HepG2 (cell line): ENCODE results near the gene DNAI2. TPM values are rescaled to one million over a fixed set of nuclear protein-coding genes. Genes with fewer than 3 reads are reported as not detected.
A peak's percentile ranks its signal among the peaks of the same experiment; 100 is the strongest.
"Not testable (repeated sequence)": the region's sequence is repeated elsewhere in the genome, so short reads cannot be mapped to it uniquely, and the experiment has no call there.

Experiments
- ATAC-seq: fragments of 200-7000 bp; cut with Tn5 transposase; 3 replicates; pipeline ENCODE4 v1.9.1; 2020; ENCODE audit warnings: mild to moderate bottlenecking, moderate library complexity
- BruUV-seq: library from RNA; stranded (reverse); fragments of 400-500 nt; replicated peaks from 2 replicates; lab custom pipeline; 2021; lab: Mats Ljungman, UMichigan
- CTCF ChIA-PET: fragments of 300-600 bp; formaldehyde crosslinking; extraction: SDS; loops from one replicate; lab custom pipeline; 2021; ENCODE audit warnings: low total read pairs, inconsistent platforms, low intra/inter-chr PET ratio; lab: Yijun Ruan, JAX
- POLR2A ChIA-PET: fragments of 350-600 bp; sonication (Branson Sonifier 250); formaldehyde crosslinking; loops from one replicate; lab custom pipeline; 2020; ENCODE audit warnings: antibody characterized with exemption, inconsistent platforms; lab: Yijun Ruan, JAX
- DNase-seq: peaks from one replicate; pipeline ENCODE4 v3.0.0-alpha.2; 2015; ENCODE audit warnings: low spot score
- FAIRE-seq: peaks from 3 replicates; lab custom pipeline; 2011; peaks lifted over from hg19 to GRCh38; lab: Jason Lieb, UNC
- H2AFZ ChIP-seq: one replicate; pipeline ENCODE4 v1.6.1; 2011; ENCODE audit warnings: low read length, inconsistent platforms
- H3K27ac ChIP-seq: fragments of 300-600 bp; 3 replicates; pipeline ENCODE4 v1.8.0; 2011; ENCODE audit warnings: mixed run types, mild to moderate bottlenecking, mixed read lengths, low read length, inconsistent platforms; ENCODE audit not compliant: insufficient read depth; ENCODE audit errors: extremely low read length
- H3K27me3 ChIP-seq, 2 experiments: fragments of 200-600 bp in 1 of 2; 2 replicates in 1 of 2; 3 replicates in 1 of 2; pipeline versions ENCODE4 v1.6.0 to v1.8.0; 2011; ENCODE audit warnings: low read length in 2 of 2, mild to moderate bottlenecking in 2 of 2, moderate library complexity in 2 of 2, inconsistent platforms in 1 of 2; ENCODE audit not compliant: insufficient read depth in 2 of 2, control insufficient read depth in 1 of 2
- H3K36me3 ChIP-seq, 2 experiments: fragments of 200-600 bp in 1 of 2; replicated peaks in 1 of 2; 2 replicates in 1 of 2; 3 replicates in 1 of 2; pipeline versions ENCODE4 v1.5.1 to v1.8.0; 2011; ENCODE audit warnings: low read length in 2 of 2, inconsistent platforms in 1 of 2; ENCODE audit not compliant: insufficient read depth in 2 of 2, control insufficient read depth in 1 of 2
- H3K4me1 ChIP-seq: 2 replicates; pipeline ENCODE4 v1.5.1; 2012; ENCODE audit warnings: low read length, inconsistent platforms; ENCODE audit not compliant: insufficient read depth
- H3K4me2 ChIP-seq: 2 replicates; pipeline ENCODE4 v1.6.0; 2011; ENCODE audit warnings: low read depth, low read length, inconsistent platforms
- H3K4me3 ChIP-seq, 3 experiments: fragments of 200-600 bp in 1 of 3; sonication (generic), shearing (Covaris generic) in 1 of 3; replicated peaks in 1 of 3; 2 replicates each; pipeline ENCODE4 v1.5.1; 2011 to 2016; ENCODE audit warnings: low read length in 3 of 3, inconsistent platforms in 2 of 3, low read depth in 2 of 3, mild to moderate bottlenecking in 2 of 3, control low read depth in 1 of 3, mixed read lengths in 1 of 3; ENCODE audit not compliant: insufficient read depth in 1 of 3
- H3K79me2 ChIP-seq: one replicate; pipeline ENCODE4 v1.6.1; 2011; ENCODE audit warnings: low read length, inconsistent platforms; ENCODE audit not compliant: insufficient read depth
- H3K9ac ChIP-seq: 2 replicates; pipeline ENCODE4 v1.6.0; 2011; ENCODE audit warnings: mild to moderate bottlenecking, low read depth, low read length, inconsistent platforms; ENCODE audit not compliant: insufficient read depth
- H3K9me3 ChIP-seq: 2 replicates; pipeline ENCODE4 v1.5.1; 2012; ENCODE audit warnings: mild to moderate bottlenecking, low read length
- H4K20me1 ChIP-seq: 2 replicates; pipeline ENCODE4 v1.6.0; 2011; ENCODE audit warnings: inconsistent platforms, mild to moderate bottlenecking, low read length, moderate library complexity; ENCODE audit not compliant: insufficient read depth
- IKZF4 ChIP-seq: sonication (generic); formaldehyde crosslinking; IDR thresholded peaks from 2 replicates; pipeline ENCODE4 v1.5.1; 2020; ENCODE audit warnings: borderline replicate concordance, mild to moderate bottlenecking, low read depth, missing genetic modification reagents; ENCODE audit errors: not compliant biosample characterization
- RARG ChIP-seq: sonication (generic); formaldehyde crosslinking; IDR thresholded peaks from 2 replicates; pipeline ENCODE4 v1.4.0; 2020; ENCODE audit warnings: low read depth, mild to moderate bottlenecking, missing genetic modification reagents
- ZNF329 ChIP-seq: sonication (generic); formaldehyde crosslinking; IDR thresholded peaks from 2 replicates; pipeline ENCODE4 v1.9.0; 2021; ENCODE audit warnings: low read depth, mild to moderate bottlenecking, missing genetic modification reagents
- WGBS: methylation state at CpG from one replicate; pipeline ENCODE4 v1.1.6; 2017; ENCODE audit warnings: low lambda C conversion rate; 5-methylcytosine and 5-hydroxymethylcytosine counted together
- in situ Hi-C: cut with HindIII; loops from 2 replicates; pipeline ENCODE4 v1.10.0; 2017; ENCODE audit warnings: low pct_unique_long_range_greater_than_20kb; ENCODE audit not compliant: extremely low pct_ligation_motif_present
- intact Hi-C: fragments of 100-400 bp; cut with micrococcal nuclease; formaldehyde crosslinking; loops from one replicate; pipeline ENCODE4 v1.10.0; 2022; ENCODE audit not compliant: unreplicated experiment
- polyA plus RNA-seq, 8 experiments: library from polyadenylated mRNA; depleted of rRNA in 3 of 8; stranded (reverse) in 7 of 8; unstranded in 1 of 8; fragments of >200 nt; fragmentation: Illumina TruSeq in 4 of 8; extraction: Trizol in 4 of 8; gene quantifications; 2 replicates each; pipeline versions ENCODE4 v1.2.1 to v1.2.3, GENCODE V29; 2011 to 2016; ENCODE audit warnings: low read depth in 4 of 8, missing spikeins in 1 of 8, mixed read lengths in 1 of 8; ENCODE audit not compliant: insufficient read depth in 1 of 8
- total RNA-seq, 5 experiments: library from RNA; depleted of rRNA; stranded (reverse); fragments of >200 nt; fragmentation: Illumina TruSeq; extraction: Trizol; gene quantifications; 2 replicates each; pipeline ENCODE4 v1.2.3, GENCODE V29; 2016; ENCODE audit warnings: low read depth in 1 of 5
- TF ChIP-seq, protein P1 (sequence below), 2 experiments: fragments of 450-650 bp in 1 of 2; sonication (generic) in 1 of 2; formaldehyde crosslinking; IDR thresholded peaks; 2 replicates each; pipeline versions ENCODE4 v1.5.0 to v1.8.0; 2020 to 2022; ENCODE audit warnings: mild to moderate bottlenecking in 1 of 2, missing genetic modification reagents in 1 of 2
- TF ChIP-seq, protein P2 (sequence below): sonication (generic); formaldehyde crosslinking; IDR thresholded peaks from 2 replicates; pipeline ENCODE4 v1.5.0; 2020; ENCODE audit warnings: missing genetic modification reagents, mild to moderate bottlenecking, borderline replicate concordance
- TF ChIP-seq, protein P3 (sequence below): sonication (generic); formaldehyde crosslinking; IDR thresholded peaks from 2 replicates; pipeline ENCODE4 v1.8.0; 2022; ENCODE audit warnings: mild to moderate bottlenecking, missing genetic modification reagents, moderate library complexity

DNAI2 gene
- total and polyA plus RNA-seq, 2 of the 13 experiments (the other 11 are each of a cell fraction or from before 2014, with no cell fraction given) = not detected

DNA sequence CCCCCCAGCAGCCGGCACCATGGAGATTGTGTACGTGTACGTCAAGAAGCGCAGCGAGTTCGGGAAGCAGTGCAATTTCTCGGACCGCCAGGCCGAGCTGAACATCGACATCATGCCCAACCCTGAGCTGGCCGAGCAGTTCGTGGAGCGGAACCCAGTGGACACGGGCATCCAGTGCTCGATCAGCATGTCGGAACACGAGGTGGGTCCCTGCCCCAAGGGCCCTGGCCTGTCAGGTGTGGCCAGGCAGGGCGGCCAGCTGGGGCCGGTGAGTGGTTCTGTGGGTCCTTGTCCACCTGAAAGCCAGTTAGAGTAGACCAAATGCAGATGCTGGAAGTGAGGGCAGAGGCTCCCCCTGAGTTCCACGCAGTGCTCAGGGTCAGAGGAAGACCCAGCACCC lies 7.8 kb downstream of the DNAI2 start (continued):
- TF ChIP-seq, protein P1, sequence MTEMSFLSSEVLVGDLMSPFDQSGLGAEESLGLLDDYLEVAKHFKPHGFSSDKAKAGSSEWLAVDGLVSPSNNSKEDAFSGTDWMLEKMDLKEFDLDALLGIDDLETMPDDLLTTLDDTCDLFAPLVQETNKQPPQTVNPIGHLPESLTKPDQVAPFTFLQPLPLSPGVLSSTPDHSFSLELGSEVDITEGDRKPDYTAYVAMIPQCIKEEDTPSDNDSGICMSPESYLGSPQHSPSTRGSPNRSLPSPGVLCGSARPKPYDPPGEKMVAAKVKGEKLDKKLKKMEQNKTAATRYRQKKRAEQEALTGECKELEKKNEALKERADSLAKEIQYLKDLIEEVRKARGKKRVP (CRISPR knock-in tag; IDR thresholded peaks at IDR 0.05) = no peak

DNA sequence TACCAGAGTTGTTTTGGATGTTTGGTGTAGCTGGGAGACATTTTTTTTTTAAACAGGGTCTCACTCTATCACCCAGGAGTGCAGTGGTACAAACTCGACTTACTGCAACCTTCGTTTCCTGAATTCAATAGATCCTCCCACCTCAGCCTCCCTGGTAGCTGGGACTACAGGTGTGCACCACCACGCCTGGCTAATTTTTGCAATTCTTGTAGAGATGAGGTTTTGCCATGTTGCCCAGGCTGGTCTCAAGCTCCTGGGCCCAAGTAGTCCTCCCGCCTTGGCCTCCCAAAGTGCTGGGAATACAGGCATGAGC lies 8.2 kb downstream of the DNAI2 start:
- H3K27me3 ChIP-seq, H3K36me3 ChIP-seq, CTCF ChIA-PET, H2AFZ ChIP-seq, H3K4me2 ChIP-seq, POLR2A ChIA-PET, intact Hi-C loops, H3K4me1 ChIP-seq, in situ Hi-C loops, DNase-seq, H4K20me1 ChIP-seq, FAIRE-seq, H3K27ac ChIP-seq, ATAC-seq, H3K79me2 ChIP-seq, H3K9me3 ChIP-seq, H3K4me3 ChIP-seq, H3K9ac ChIP-seq, BruUV-seq: not testable (repeated sequence)
- WGBS = 22% methylated on average over 4 of the region's 4 CpGs

DNA sequence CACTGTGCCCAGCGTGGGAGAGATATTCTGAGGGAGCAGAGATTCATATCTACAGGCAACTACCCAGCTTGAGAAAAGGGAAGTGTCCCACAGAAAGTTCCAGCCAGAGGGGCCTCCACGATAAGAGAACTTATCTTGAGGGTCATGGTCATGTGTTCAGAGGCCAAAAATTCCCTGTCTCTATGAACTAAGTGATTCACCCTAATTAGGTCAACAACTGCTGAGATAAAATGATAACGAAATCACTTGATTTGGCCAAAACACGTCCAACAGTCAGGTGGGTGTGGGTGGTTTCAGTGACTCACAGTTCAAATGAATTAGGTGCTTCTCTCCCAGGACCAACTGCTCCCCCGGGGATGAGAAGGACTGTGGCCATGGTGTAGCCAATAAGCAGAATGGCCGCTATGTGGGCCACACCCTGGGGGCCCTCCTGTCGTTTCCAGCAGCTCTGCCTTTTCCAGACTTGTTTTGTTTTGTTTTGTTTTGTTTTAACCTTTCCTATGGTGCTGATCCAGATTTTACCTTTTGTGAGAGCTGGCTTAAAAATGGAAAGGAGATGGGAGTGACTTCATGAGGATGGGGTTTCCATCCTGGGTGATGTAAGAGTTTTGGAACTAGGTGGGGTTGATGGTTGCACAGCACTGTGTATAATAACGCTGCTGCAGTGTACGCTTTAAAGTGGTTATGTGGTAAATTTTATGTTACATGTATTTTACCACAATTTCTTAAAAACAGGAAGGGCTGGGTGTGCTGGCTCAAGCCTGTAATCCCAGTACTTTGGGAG lies 8.7 kb downstream of the DNAI2 start:
- Histone ChIP-seq H2AFZ (no peak overlapping the region), H3K4me1 (no peaks in the 10 kb centered on the region), H3K36me3 (no peaks in the 10 kb centered on the region), H3K4me3 (no peak overlapping the region), H4K20me1 (no peaks in the 10 kb centered on the region), H3K4me2 (no peak overlapping the region), H3K27me3 (peaks cover 3 to 5% of the 10 kb centered on the region in 2 experiments; a peak in 1 of 5 replicates), H3K9me3 (no peaks in the 10 kb centered on the region), H3K9ac (no peak overlapping the region), H3K79me2 (no peaks in the 10 kb centered on the region), H3K27ac (no peak overlapping the region)
- intact Hi-C loops (no loop called here), in situ Hi-C loops (no loop called here)
- ChIA-PET POLR2A (no interaction called here), CTCF (no interaction called here)
- ATAC-seq (no peak), DNase-seq (peak; percentile 45), FAIRE-seq (no peak)
- TF ChIP-seq IKZF4 (CRISPR knock-in tag) (no peak), ZNF329 (CRISPR knock-in tag) (no peak), RARG (CRISPR knock-in tag) (no peak)
- TF ChIP-seq, protein P2, sequence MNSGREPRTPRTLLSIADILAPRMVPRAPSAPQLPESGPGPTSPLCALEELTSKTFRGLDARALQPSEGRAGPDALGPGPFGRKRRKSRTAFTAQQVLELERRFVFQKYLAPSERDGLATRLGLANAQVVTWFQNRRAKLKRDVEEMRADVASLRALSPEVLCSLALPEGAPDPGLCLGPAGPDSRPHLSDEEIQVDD (CRISPR knock-in tag) = no peak
- TF ChIP-seq, protein P3, sequence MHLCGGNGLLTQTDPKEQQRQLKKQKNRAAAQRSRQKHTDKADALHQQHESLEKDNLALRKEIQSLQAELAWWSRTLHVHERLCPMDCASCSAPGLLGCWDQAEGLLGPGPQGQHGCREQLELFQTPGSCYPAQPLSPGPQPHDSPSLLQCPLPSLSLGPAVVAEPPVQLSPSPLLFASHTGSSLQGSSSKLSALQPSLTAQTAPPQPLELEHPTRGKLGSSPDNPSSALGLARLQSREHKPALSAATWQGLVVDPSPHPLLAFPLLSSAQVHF (CRISPR knock-in tag) = no peak
- BruUV-seq = no TSS peak
- under 1% methylated on average over 9 of the region's 9 CpGs for WGBS
